Hematopoietic multipotent progenitor cell treated with erythropoietin and hydrocortisone succinate and interleukin-3 and kit ligand, for 17 days (in vitro differentiated cells): Measurements from ENCODE around the gene CHCHD6.

Experiments
- DNase-seq: peaks from one replicate; pipeline ENCODE4 v3.0.0-alpha.2; 2015; ENCODE audit warnings: low spot score

Gene CHCHD6

DNA sequence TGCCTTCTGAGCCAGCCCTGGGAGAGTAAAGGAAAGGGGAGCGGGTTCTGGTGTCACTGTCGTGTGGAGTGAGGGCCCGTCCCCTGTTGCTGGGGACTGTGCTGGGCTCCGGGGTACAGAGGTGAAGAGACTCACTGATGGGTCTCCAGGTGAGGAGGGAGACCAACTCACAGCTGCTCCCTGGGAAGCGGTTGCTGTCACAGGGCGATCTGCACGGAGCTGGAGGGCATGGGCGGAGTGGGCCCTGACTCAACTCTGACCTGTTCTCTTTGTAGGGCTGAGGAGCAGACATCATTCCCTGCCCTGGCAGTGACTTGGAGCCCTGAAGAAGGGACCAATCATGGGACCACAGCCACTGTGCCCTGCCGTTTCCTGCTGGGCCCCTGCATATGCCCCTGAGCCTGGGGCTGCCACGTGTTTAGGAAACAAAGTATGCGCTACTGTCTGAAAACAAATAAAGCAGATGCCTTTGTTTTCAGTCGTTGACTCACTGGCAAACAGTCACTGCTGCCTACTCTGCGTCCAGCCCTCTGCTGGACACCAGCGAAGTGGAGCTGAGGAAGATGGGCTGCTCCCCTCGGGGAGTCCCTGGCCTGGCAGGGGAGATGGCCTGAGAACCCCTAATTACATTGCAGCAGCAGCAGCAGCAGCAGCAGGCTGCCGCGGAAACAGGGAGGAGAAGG, 256.0 kb downstream of the CHCHD6 start:
- DNase-seq, result no peak

DNA sequence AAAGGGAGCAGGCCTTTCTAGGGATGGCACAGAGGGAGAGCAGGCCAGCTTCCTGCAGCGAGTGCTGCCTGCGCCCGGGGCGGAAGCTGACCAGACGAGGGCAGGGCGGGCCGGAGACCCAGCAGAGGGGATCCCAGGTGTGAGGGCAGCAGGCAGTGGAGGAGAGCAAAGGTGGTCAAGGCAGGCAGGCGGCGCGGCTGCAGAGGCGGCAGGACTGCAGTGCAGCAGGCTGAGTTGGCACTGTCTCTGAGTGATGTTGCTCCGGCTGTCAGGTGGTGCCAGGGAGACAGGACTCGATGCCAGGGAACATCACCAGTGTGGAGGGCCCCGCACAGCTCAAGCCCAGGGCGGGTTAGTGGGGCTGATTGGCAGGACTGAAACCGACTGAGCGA, 256.6 kb downstream of the CHCHD6 start:
- DNase-seq, result no peak

DNA sequence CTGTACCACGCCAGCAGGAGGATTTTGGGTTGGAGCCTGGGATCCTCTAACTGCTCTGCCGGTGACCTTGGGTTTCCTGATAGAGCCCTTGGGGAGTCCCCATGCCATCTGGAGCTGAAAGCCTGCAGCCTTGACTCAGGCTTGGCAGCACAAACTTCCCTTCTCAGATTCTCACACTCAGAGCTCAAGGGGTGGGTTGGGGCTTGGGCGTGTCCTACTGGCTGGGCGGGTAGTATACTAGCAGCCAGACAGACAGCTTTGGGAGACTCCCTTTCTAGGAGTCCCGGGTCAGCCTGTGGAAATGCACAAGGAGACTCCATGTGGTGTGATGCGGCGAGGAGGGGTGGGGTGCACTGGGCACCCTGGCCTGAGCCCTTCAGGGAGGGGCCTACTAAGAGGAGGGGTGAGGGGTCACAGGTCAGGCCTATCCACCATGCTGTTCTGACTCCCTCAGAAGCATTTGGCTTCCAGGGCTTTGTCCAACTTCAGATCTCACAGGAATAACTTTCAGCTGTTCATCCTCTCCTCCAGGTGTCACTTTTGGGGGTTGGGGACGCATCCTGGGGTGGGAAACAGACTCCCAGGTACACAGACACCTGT, 257.3 kb downstream of the CHCHD6 start:
- DNase-seq, result no peak

DNA sequence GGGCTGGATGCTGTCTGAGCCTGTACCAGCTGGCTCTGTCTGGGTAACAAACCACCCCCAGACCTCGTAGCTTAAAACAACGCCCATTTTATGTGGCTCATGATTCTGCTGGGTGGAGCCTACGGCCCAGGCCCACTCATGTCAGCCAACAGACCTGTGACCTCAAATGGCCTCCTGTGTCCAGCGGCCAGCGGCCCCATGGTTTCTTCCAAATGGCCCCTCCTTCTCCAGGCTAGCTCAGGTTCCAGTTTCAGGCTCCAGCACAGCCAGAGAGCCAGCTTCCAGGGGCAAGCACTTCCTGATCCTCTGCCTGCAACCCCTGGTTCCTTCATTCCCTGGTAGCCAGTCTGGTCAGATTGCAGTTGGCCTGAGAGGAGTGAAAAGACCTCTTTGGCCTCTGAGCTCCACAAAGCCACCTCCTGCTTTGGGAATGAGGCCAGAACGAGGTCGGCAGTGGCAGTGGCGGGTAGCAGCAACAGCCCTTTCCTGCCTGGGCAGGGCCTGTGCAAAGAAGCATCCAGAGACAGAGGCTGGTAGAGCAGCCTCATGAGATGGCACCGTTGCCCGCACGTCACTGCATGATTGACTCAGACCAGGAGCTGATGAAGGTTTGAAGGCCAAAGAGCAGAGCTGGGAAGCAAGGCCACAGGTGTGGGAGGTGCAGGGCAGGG, 257.9 kb downstream of the CHCHD6 start:
- DNase-seq, result no peak

DNA sequence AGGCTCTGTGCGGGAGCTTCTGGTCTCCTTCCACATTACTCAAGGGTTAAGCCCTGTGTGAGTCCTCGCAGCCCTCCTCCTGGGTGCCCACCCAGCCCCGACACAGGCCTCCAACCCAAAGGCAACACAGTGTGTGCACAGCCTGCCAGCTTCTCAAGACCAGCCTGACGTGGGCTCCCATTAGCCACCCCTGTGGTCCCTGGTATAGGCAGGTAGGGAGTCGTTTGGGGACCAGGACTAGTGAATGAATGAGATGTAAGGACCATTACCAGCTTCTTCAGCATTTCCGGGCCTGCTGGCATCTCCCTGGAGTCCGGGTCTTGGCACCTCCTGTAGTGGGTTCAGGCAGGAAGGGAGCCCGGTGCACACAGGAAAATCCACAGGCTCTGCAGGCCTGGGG, 258.7 kb downstream of the CHCHD6 start:
- DNase-seq, result no peak

DNA sequence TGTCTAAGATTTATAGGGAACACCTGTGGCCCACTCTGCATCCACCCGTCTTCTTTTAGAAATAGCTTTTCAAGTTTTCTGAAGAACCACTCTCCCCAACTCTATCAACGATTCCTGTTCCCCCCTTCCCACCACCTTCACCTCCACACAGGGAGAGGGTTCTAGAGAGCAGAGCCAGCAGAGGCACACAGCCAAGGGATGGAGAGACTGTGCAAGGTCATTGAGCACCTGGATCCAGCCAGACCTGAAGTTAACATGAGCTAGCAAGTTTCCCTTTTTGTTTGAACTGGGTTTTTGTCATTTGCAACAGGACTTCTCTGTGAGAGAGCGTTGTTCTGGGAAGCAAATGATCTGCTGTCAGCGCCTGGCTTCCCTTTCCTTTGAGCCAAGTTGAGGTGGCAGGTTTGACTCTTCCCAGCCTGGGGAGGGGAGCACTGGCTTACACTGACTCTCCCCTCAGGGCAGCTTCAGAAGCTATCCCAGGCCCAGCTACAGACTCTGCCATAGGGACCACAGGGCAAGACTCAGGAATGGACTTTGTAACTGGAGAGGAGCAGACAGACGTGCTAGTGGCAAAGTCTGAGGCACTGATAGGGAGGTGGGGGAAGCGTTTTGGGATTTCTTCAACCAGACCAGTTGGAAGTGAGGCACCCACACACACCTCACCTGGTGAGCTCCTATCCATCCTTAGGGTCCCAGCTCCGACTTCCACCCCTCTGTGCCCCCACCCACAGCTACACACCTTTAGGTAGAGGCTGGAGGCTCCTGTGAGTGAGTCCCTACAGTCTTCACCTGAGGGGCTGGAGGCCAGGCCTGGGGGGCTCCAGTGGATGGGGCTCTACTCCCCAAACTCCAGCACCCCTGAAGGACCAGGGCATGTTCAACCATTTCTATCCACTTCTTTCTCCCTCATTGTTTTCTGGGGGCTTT, 259.5 kb downstream of the CHCHD6 start:
- DNase-seq, result no peak

DNA sequence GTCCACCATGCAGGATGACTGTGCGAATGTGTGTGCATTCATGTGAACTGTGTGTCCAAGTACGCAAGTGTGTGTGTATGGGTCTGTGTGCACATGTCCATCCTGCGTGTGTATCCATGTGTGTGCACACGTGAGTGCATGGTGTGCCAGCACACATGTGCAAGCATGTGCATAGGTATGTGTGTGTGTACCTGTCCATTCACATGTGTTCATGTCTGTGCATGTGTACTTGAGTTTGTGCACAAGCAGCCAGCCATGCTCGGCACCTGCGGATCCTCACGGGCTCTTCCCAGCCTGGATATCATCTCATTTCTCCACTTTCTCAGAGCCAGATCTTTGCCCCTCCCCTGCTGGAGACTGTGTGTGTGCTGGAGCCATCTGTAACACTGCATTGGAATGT, 260.2 kb downstream of the CHCHD6 start:
- DNase-seq, result no peak

DNA sequence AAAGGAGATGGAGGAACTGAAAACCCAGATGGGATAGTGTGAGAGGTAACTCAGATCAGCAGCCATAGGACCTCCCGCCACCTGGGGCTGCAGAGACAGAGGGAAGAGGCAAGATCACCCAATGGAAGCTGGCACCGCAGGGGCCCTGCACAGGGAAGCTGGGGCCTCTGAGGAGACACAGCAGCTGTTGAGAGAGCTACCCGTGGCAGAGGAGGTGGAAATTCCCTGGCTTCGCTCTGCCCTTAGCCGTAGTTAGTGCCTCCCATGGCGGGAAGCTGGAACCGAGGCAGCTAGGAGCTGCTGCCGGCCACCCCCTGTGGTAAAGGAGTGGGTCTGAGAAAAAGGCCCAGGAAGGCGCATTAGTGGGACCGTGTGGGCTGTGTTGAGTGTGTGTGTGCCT, 260.9 kb downstream of the CHCHD6 start:
- DNase-seq, result no peak

DNA sequence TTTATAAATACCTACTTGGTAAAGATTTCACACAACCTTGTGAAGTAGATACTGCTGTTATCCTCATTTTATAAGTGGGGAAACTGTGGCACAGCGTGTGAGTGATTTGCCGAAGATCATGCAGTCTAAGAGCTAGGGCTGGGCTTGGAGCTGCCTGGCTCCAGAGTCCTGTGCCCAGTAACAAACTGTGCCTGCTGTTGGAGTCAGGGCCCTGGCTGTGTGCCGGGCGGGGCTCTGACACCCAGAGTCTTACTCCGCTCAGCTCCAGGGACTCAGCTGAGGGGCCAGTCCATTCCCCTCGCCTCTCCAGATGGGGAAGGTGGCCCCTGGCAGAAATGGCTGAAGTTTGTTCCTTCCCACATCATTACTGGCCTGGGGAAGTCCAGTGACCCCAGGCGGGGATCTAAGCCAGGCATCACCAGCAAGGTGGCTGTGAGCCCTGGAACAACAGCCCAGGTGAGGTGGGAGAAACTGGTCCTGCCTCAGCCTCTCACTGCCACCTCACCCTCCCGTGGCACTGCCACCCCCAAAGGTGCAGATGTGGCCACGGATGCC, 261.6 kb downstream of the CHCHD6 start:
- DNase-seq, result no peak

DNA sequence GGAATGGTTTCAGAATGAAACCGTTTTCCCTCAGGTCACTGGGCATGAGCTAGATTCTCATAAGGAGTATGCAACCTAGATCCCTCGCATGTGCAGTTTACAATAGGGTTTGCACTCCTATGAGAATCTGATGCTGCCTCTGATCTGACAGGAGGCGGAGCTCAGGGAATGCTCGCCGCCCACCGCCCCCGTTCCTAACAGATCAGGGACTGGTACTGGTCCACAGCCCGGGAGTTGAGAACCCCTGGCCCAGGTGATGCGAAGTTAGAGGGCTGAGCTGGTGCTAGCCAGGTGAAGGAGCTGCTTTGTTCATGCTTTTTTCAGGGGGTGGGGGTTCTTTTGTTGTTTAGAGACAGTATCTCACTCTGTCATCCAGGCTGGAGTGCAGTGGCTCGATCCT, 263.3 kb downstream of the CHCHD6 start:
- DNase-seq, result no peak

DNA sequence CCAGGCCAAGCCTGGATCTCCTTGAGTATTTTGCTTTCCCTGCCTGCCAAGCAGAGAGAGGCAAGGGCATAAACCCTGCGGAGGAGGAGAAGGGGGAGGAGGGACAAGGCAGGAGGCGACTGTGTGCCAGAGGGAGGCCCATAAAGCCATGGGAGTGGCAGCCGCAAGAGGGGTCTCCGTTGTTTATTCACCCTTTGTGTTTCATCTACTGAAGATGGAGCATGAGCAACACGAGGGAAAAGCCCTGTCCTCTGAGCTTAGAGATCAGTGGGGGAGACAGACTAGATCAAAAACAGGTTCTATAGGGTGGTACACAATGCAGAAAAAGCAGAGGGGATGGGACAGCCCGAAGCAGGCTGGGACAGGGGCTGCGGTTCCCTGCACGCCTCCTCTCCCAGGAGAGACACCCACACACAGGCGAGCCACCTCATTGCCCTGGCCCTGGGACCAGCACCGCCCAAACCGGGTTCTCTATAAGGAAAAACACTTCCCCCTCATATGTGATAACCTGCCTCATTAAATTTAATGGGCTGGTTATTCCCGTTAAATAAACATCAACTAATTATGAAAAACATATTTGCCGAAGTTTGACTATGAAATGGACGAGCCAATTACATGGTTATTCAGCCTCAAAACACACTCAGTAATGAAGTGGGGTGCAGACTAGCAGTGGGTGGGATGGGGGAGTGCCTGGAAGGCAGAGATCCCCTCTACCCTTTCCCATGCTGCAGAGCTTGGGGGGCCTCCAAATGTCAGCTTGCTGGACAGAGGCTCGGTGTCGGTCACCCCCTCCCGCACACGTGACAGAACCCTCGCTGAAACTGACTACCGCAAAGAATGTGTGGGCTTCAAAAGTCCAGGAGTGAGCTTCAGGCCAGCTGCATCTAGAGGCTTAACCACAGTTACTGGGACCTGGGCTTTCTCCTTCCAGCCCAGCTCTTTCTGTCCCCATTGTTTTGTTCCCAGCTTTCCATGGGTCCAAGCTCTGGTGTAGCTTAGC, 264.7 kb downstream of the CHCHD6 start:
- no peak for DNase-seq

DNA sequence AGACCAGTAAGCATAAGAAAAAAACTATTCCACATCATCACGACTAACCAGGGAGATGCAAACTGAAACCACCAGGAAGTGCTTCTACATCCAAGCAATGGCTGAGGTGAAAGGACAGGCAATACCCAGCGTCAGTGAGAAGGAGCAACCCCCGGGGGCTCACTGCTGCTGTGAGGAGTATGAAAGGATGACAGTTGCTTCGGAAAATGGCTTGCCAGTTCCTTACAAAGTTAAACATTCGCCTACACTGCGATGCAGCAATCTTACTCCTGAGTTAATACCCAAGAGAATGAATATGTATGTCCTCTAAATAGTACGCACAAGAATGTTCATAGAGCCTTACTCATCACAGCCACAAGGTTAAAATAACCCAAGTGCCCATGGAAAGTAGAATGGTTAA, 265.5 kb downstream of the CHCHD6 start:
- DNase-seq, result no peak

DNA sequence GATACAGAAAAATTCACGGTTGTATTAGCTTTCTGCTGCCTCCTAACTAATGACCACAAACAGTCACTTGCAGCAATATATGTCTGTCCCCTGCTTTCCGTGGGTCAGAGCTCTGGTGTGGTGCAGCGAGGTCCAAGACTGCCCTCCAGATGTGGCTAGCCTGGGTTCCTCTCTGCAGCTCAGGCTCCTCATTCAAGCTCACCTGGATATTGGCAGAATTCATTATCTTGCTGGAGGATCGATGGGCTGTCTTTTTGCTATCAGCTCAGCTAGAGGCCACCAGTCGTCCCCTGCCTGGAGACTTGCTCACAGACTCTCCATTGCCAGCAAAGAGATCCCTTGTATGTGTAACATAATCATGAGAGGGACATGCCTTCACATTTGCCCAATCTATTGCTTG, 266.1 kb downstream of the CHCHD6 start:
- DNase-seq, result no peak

DNA sequence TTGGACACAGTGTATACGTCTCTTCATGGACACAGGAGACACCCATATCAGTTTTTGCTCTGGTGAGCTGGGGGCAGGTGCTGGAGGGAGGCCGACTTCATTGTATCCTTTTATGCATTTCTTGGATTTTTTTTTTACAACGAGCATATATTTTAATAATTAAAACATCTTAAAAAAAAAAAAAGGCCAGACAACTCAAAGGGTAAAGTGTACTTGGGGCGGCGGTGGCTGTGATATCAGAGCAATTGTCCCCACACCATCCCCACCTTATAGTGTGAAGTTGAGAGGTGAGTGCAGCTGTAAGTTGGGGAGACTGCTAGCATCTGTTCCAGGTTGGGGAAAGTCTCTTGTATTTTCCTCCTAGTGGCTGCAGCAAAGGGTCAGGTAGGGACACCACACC, 266.9 kb downstream of the CHCHD6 start:
- no peak for DNase-seq

DNA sequence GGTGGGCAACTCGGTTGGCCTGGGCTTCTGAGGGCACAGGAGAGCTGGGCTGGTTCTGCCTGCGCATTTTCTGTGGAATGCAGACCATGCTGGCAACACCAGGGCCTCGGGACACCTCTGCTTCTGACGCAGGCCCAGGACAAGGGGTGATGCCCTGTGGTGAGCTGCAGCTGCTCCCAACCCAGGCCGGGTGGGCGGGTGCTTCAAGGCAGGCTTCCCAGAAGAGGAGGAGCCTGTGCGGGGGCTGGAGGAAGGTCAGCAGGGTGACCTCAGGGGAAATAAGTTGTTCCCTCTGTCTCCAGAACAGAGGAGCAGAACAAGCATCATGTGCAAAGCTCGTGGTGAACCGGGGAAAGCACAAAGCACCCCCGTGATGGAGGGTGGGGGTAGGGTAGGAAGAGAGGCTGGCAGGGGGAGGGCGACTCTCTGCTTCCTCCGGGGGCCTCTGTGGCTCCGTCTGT, 267.9 kb downstream of the CHCHD6 start:
- no peak for DNase-seq

DNA sequence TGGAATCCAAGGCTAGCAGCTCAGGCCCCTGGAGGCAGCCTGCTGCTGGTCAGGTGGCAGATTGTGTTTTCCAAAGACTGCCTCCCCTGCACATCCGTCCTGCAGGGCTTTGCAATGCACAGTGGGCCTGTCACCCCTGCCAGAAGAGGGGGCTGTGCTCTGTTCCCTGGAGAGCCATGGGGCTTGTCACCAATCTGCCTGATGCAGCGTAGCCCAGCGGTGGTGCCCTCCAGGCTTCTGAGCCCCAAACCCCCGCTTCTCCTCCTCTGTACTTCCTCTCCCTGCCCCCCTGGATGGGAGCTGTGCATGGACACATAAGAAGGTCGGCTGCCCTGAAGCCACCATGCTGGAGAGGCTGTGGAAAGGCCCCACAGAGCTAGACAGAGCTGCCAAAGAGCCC, 268.8 kb downstream of the CHCHD6 start:
- DNase-seq, result no peak

DNA sequence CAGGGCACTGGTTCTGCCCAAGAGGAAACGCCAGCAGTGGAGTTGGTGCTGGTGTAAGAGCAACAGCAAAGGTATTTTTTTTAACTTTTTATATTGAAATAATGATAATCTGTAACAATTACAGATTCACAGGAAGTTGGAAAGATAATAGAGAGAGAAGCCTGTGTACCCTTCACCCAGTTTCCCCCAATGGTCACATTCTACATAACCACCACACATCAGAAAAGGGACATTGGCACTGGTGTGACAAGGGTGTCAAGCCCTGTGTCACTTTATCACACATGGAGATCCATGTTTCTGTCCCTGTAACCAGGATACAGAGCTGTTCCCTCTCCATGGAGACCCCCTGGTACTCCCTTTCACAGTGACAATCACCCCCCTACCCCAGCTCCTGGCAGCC, 269.8 kb downstream of the CHCHD6 start:
- no peak for DNase-seq

DNA sequence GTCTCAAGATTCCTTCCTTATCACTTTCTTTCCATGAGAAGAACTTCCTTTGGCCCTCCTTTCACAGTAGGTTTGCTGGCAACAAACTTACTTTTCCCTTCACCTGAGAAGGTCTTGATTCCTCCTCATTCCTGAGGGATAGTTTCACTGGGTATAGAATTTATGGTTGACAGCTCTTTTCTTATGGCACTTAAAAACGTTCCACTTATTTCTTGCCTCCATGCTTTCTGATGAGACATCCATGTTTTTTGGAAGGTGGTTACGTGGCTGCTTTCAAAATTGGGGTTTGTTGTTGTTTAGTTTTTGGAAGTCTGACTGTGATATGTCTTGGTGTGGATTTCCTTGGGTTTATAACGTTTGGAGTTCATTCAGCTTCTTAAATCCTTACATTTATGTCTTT, 270.7 kb downstream of the CHCHD6 start:
- no peak for DNase-seq

DNA sequence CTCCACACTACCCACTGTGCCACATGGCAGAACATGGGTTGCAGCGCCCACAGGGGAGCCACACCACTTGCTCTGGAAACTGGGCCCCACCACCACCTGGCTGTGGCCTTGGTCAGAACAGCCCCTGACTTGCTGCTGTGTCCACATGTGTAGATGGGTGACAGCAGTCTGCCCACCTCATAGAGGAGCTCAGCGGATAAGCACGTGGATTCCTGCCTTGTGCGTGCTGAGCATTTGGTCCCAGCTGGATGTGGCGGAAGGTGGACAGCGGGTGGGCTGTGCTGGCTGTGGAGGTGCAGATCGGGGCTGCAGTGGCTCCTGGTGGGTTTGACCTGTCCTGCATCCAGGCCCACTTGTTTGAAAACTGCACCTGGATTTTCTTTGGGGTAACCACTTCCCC, 272.9 kb downstream of the CHCHD6 start:
- no peak for DNase-seq

DNA sequence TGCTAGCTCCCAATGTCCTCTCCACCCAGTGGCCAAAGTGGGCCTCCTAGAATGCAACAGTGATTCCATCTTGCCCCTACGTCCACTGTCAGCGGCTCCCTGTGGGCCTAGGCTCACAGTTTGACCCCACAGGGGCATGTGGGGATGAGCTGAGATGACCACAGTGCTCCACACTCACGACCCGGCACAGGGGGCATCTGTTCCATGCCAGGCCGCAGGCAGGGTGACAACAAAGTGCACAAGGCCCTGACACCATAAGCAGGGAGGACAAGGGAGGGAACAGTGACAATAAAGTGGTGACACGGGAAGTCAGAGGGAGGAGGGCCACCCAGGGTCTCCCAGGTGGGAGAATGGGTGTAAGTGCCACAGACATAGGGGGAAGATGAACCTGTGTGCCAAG, 273.8 kb downstream of the CHCHD6 start:
- DNase-seq, result no peak

DNA sequence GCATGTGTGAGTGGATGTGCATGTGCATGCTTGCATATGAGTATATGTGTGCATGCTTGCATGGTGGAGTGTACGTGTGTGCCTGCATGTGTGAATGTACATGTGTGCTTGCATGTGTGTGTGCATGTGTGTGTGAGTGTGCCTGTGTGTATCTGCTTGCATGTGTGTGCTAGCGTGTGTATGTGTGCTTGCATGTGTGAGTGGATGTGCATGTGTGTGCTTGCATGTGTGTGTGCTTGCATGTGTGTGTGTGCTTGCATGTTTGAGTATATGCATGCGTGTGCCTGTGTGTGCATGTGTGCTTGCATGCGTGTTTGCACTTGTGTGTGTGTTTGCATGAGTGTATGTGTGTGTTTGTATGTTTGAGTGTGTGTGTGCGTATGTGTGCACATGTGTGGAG, 274.3 kb downstream of the CHCHD6 start:
- DNase-seq, result no peak
